Coronary artery (tissue), 2 donors: ENCODE results near the gene NHERF1.

Source experiments
- DNase-seq: peaks from one replicate; pipeline ENCODE4 v3.0.0-alpha.2; 2017; ENCODE audit warnings: low spot score
- H3K27ac ChIP-seq, 2 donors: fragments of 200-600 bp; sonication (generic); one replicate each; pipeline ENCODE4 v1.5.1; 2016 to 2019
- H3K4me3 ChIP-seq: fragments of 200-600 bp; sonication (generic); 2 replicates; pipeline ENCODE4 v1.5.1; 2016; ENCODE audit warnings: mild to moderate bottlenecking, moderate library complexity
- TF ChIP-seq, protein P1 (sequence below): fragments of 200-600 bp; sonication (generic); IDR thresholded peaks from one replicate; pipeline ENCODE4 v1.5.1; 2019; ENCODE audit warnings: antibody characterized with exemption

Gene NHERF1

DNA sequence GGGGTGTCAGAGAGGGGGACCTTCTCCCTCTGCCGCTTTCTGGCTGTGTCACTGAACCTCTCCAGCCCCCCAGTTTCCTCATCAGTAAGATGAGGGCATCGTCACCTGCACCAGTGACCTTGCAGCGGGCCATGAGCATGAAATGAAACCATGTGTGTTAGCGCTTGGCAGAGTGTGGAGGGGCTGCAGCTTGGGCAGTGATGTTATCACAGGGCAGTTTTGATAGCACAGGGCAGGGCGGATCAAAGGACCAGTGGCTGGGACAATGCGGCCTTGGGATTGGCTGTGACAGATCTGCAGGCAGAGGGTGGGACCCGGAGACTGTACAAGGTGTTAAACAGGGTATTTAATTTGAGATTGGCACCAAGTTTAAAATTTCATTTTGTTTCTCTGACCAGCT lies 66.6 kb downstream of the NHERF1 start:
- DNase-seq = no peak
- TF ChIP-seq, protein P1, sequence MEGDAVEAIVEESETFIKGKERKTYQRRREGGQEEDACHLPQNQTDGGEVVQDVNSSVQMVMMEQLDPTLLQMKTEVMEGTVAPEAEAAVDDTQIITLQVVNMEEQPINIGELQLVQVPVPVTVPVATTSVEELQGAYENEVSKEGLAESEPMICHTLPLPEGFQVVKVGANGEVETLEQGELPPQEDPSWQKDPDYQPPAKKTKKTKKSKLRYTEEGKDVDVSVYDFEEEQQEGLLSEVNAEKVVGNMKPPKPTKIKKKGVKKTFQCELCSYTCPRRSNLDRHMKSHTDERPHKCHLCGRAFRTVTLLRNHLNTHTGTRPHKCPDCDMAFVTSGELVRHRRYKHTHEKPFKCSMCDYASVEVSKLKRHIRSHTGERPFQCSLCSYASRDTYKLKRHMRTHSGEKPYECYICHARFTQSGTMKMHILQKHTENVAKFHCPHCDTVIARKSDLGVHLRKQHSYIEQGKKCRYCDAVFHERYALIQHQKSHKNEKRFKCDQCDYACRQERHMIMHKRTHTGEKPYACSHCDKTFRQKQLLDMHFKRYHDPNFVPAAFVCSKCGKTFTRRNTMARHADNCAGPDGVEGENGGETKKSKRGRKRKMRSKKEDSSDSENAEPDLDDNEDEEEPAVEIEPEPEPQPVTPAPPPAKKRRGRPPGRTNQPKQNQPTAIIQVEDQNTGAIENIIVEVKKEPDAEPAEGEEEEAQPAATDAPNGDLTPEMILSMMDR = no peak
- Histone ChIP-seq H3K4me3 (no peak overlapping the region), H3K27ac (no peak overlapping the region)

DNA sequence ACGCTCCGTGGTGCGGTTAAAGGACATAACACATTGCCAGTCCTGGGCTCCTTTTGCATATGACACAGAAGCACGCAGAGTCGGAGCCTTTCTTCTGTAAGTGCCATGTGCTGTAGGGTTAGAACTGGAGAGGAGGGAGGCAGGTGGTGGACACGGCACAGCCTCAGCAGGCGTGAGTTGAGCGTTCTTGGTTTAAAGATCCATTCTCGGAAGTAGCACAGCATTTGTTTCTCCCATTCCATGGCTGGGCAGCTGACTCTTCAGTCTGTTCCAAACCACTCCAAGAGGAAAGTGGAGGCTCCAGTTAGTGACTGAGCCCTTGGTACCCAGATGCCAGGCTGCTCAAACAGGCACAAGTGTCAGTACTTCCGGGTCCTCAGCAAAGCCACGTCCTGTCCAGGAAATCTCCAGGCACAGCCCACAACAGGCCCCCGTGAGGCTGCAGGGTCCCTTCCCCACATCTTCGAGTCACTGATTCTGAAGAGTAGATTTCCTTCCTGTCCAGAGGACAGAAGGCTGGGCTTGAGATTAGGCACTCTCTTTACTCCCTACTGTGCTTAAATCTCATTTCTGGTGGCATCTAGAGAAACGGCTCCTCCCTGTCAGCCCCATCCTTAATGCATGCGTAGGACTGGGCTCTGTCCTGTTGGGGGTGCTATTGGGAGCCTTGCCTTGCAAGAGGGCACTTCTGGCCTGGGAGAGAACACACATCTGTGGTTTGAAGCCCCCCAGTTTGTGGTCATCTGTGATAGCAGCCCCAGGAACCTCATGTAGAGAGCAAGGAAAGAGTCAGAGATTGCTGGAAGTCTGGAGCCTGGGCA lies 67.3 kb downstream of the NHERF1 start:
- TF ChIP-seq, protein P1 = no peak
- DNase-seq = no peak
- Histone ChIP-seq H3K27ac (no peak overlapping the region), H3K4me3 (no peak overlapping the region)

DNA sequence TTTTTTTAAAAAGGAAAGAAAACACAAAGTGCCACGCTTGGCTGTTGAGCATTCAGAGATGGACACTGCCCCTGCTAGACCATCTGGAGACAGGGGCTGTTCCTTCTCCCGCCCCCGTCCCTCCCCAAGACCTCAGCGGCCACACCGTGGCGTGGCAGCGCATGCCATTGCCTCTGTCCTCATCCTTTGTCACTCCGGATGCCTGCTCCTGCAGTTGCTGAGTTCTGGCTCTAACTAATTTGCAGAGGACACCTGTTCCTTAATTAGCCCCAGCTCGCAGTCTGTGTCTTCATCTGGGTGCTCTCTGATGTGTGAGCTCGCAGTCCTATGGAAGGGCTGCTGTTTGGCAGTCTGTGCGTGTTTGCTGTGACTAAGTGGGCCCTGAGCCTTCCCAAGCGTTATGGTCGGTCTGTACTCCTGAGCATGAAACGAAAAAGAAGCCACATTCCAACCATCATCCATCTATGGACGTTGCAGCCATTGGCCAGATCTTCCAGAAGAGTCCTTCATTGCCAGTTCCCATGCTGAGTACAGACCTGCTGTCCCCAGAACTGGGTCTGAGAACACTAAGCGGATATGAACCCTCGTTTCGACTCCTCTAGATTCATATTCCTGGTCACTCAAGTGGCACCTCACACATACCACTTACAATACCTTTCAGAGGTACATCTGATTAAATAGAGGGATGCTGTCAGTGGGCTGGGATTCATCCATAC lies 68.6 kb downstream of the NHERF1 start:
- TF ChIP-seq, protein P1 = no peak
- H3K4me3 ChIP-seq = no peak overlapping the region
- DNase-seq = no peak
- H3K27ac ChIP-seq = no peak overlapping the region

DNA sequence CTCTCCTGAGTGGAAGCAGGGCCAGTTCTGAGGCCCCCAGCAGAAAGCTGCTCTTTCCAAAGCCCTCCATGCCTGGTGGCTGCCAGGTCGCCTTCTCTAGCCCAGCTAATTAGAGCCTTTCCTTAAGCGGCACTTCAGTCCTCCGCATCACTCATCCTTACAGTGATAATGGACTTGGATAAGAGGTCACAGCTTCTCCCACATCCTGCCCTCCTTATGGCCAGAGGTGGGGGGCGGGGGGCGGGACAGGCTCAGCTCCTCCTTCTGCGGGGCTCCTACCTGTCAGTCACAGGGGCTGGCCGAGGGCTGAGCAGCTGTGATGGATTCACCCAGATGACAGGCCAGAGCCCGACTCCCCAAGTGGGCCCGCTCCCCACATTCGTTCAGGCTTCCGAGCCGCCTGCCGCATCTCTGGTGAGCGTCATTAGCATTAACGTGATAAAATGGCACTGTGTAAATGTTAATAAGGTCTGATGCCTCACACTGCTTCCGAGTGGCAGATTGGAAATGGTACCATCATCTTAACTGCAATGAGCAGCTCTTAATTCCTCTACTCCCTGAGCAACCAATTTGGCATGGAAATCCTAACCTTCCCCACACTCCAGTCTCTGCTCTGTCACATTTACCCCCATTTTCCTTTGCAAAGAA lies 70.0 kb downstream of the NHERF1 start:
- TF ChIP-seq, protein P1 = no peak
- Histone ChIP-seq H3K4me3 (no peak overlapping the region), H3K27ac (no peak overlapping the region)
- DNase-seq = no peak
